ENCODE data around the gene ZCCHC10.
"Not testable (repeated sequence)": the region's sequence is repeated elsewhere in the genome, so short reads cannot be mapped to it uniquely, and the experiment has no call there.

The ZCCHC10 gene

GRCh38 chr5:132979367-132979940 lies 46.9 kb downstream of the ZCCHC10 start:
- ATAC-seq: no peak
- TF ChIP-seq ZC3H10 (CRISPR knock-in tag; IDR thresholded peaks at IDR 0.05) (no peak), TOX (CRISPR knock-in tag; IDR thresholded peaks at IDR 0.05; ENCODE audit: borderline replicate concordance) (no peak), GLIS3 (CRISPR knock-in tag; IDR thresholded peaks at IDR 0.05) (no peak), SNAI2 (CRISPR knock-in tag; IDR thresholded peaks at IDR 0.05) (no peak), ISL1 (CRISPR knock-in tag; IDR thresholded peaks at IDR 0.05) (no peak), ZFP3 (CRISPR knock-in tag; IDR thresholded peaks at IDR 0.05) (no peak), CSDC2 (CRISPR knock-in tag; IDR thresholded peaks at IDR 0.05) (no peak), ESRRG (CRISPR knock-in tag; IDR thresholded peaks at IDR 0.05) (no peak), ZNF8 (CRISPR knock-in tag; IDR thresholded peaks at IDR 0.05) (no peak), BACH2 (CRISPR knock-in tag; IDR thresholded peaks at IDR 0.05; ENCODE audit: borderline replicate concordance) (no peak), ZNF70 (CRISPR knock-in tag; IDR thresholded peaks at IDR 0.05) (no peak), TSHZ2 (CRISPR knock-in tag; IDR thresholded peaks at IDR 0.05) (no peak)
- TF ChIP-seq, protein P1, sequence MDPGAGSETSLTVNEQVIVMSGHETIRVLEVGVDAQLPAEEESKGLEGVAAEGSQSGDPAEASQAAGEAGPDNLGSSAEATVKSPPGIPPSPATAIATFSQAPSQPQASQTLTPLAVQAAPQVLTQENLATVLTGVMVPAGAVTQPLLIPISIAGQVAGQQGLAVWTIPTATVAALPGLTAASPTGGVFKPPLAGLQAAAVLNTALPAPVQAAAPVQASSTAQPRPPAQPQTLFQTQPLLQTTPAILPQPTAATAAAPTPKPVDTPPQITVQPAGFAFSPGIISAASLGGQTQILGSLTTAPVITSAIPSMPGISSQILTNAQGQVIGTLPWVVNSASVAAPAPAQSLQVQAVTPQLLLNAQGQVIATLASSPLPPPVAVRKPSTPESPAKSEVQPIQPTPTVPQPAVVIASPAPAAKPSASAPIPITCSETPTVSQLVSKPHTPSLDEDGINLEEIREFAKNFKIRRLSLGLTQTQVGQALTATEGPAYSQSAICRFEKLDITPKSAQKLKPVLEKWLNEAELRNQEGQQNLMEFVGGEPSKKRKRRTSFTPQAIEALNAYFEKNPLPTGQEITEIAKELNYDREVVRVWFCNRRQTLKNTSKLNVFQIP (CRISPR knock-in tag; IDR thresholded peaks at IDR 0.05; ENCODE audit: borderline replicate concordance, low read depth): no peak
- TF ChIP-seq, protein P2, sequence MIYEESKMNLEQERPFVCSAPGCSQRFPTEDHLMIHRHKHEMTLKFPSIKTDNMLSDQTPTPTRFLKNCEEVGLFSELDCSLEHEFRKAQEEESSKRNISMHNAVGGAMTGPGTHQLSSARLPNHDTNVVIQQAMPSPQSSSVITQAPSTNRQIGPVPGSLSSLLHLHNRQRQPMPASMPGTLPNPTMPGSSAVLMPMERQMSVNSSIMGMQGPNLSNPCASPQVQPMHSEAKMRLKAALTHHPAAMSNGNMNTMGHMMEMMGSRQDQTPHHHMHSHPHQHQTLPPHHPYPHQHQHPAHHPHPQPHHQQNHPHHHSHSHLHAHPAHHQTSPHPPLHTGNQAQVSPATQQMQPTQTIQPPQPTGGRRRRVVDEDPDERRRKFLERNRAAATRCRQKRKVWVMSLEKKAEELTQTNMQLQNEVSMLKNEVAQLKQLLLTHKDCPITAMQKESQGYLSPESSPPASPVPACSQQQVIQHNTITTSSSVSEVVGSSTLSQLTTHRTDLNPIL (CRISPR knock-in tag; IDR thresholded peaks at IDR 0.05; ENCODE audit: low read depth): no peak
- TF ChIP-seq, protein P3, sequence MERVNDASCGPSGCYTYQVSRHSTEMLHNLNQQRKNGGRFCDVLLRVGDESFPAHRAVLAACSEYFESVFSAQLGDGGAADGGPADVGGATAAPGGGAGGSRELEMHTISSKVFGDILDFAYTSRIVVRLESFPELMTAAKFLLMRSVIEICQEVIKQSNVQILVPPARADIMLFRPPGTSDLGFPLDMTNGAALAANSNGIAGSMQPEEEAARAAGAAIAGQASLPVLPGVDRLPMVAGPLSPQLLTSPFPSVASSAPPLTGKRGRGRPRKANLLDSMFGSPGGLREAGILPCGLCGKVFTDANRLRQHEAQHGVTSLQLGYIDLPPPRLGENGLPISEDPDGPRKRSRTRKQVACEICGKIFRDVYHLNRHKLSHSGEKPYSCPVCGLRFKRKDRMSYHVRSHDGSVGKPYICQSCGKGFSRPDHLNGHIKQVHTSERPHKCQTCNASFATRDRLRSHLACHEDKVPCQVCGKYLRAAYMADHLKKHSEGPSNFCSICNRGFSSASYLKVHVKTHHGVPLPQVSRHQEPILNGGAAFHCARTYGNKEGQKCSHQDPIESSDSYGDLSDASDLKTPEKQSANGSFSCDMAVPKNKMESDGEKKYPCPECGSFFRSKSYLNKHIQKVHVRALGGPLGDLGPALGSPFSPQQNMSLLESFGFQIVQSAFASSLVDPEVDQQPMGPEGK (CRISPR knock-in tag; IDR thresholded peaks at IDR 0.05; ENCODE audit: borderline replicate concordance): no peak
- TF ChIP-seq, protein P4, sequence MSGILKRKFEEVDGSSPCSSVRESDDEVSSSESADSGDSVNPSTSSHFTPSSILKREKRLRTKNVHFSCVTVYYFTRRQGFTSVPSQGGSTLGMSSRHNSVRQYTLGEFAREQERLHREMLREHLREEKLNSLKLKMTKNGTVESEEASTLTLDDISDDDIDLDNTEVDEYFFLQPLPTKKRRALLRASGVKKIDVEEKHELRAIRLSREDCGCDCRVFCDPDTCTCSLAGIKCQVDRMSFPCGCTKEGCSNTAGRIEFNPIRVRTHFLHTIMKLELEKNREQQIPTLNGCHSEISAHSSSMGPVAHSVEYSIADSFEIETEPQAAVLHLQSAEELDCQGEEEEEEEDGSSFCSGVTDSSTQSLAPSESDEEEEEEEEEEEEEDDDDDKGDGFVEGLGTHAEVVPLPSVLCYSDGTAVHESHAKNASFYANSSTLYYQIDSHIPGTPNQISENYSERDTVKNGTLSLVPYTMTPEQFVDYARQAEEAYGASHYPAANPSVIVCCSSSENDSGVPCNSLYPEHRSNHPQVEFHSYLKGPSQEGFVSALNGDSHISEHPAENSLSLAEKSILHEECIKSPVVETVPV (CRISPR knock-in tag; IDR thresholded peaks at IDR 0.05): no peak

DNA sequence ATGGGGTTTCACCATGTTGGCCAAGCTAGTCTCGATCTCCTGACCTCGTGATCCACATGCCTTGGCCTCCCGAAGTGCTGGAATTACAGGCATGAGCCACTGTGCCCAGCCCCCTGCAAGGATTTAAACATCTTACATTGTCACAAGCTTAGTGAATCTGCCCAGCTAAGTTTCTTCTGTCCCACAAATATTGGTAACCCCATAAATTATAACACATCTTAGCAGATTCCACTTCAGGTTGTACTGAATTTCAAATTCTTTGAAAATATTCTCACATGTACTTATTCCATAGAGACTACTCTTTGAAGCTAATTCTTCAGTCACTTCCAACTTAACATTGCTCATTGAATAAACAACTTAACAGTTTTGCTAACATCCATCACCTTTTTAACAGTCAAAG lies 49.5 kb downstream of the ZCCHC10 start:
- no peak for ATAC-seq
- TF ChIP-seq PPARA (CRISPR knock-in tag; IDR thresholded peaks at IDR 0.05; ENCODE audit: borderline replicate concordance): no peak
- no peak for TF ChIP-seq RARB (CRISPR knock-in tag; IDR thresholded peaks at IDR 0.05)
- TF ChIP-seq ESRRG (CRISPR knock-in tag; IDR thresholded peaks at IDR 0.05): no peak
- TF ChIP-seq ARNTL (CRISPR knock-in tag; IDR thresholded peaks at IDR 0.05; ENCODE audit: borderline replicate concordance, low read depth): no peak

DNA sequence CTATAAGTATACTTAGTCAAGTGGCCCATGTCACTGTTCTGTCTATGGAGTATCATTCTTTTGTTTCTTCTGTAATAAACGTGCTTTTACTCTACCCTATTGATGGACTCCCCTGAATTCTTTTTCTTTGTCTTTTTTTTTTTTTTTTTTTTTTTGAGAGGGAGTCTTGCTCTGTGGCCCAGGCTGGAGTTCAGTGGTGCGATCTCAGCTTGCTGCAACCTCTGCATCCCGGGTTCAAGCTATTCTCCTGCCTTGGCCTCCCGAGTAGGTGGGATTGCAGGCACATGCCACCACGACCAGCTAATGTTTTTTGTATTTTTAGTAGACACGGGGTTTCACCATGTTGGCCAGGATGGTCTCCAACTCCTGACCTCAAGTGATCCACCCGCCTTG lies 53.9 kb downstream of the ZCCHC10 start:
- ATAC-seq: not testable (repeated sequence)

Data from SK-N-SH treated with all-trans-retinoic acid at 6 μM for 48 hours (cell line).